K562 (cell line): ENCODE results near the gene MED13L. TPM values are rescaled to one million over a fixed set of nuclear protein-coding genes. Genes with fewer than 3 reads are reported as not detected.
A peak's percentile ranks its signal among the peaks of the same experiment; 100 is the strongest.

Experiments
- ATAC-seq: fragments of 200-7000 bp; cut with Tn5 transposase; 3 replicates; pipeline ENCODE4 v1.9.1; 2020; ENCODE audit warnings: moderate library complexity
- BruUV-seq: library from RNA; stranded (reverse); fragments of 400-500 nt; replicated peaks from 2 replicates; lab custom pipeline; 2021; lab: Mats Ljungman, UMichigan
- CTCF ChIA-PET: fragments of 300-600 bp; formaldehyde crosslinking; extraction: SDS; loops from one replicate; lab custom pipeline; 2021; ENCODE audit warnings: low intra/inter-chr PET ratio; lab: Yijun Ruan, JAX
- POLR2A ChIA-PET: fragments of 300-600, 350-650 bp; sonication (Branson Sonifier 250); formaldehyde crosslinking; extraction: SDS; loops from one replicate; lab custom pipeline; 2021; ENCODE audit warnings: antibody characterized with exemption, inconsistent platforms; lab: Yijun Ruan, JAX
- DNase-seq, 4 experiments: peaks; one replicate each; pipeline versions ENCODE4 v3.0.0 to v3.0.0-alpha.2; 2011 to 2018; ENCODE audit warnings: low spot score in 3 of 4, mixed read lengths in 3 of 4; ENCODE audit errors: extremely low read depth in 1 of 4
- FAIRE-seq: peaks from 2 replicates; lab custom pipeline; 2011; peaks lifted over from hg19 to GRCh38; lab: Jason Lieb, UNC
- H2AFZ ChIP-seq: 2 replicates; pipeline ENCODE4 v1.6.0; 2011; ENCODE audit warnings: low read depth, low read length, control low read depth, inconsistent platforms
- H3K27ac ChIP-seq: fragments of 200-600 bp; 3 replicates; pipeline ENCODE4 v1.8.0; 2011; ENCODE audit warnings: low read depth, mild to moderate bottlenecking, control low read depth, inconsistent platforms, low read length, moderate library complexity, mixed read lengths; ENCODE audit errors: extremely low read depth
- H3K27me3 ChIP-seq, 2 experiments: fragments of 300-600 bp in 1 of 2; 2 replicates in 1 of 2; 3 replicates in 1 of 2; pipeline versions ENCODE4 v1.6.0 to v1.8.0; 2011; ENCODE audit warnings: inconsistent platforms in 2 of 2, low read length in 2 of 2, mild to moderate bottlenecking in 1 of 2, mixed read lengths in 1 of 2, moderate library complexity in 1 of 2; ENCODE audit not compliant: control insufficient read depth in 2 of 2, insufficient read depth in 2 of 2
- H3K36me3 ChIP-seq: fragments of 300-600 bp; 3 replicates; pipeline ENCODE4 v1.8.0; 2011; ENCODE audit warnings: mild to moderate bottlenecking, low read length, inconsistent platforms; ENCODE audit not compliant: control insufficient read depth, insufficient read depth
- H3K4me1 ChIP-seq, 2 experiments: fragments of 200-600 bp in 1 of 2; replicated peaks in 1 of 2; 2 replicates in 1 of 2; 3 replicates in 1 of 2; pipeline versions ENCODE4 v1.5.1 to v1.8.0; 2011; ENCODE audit warnings: inconsistent platforms in 2 of 2, low read length in 2 of 2, mild to moderate bottlenecking in 1 of 2, mixed read lengths in 1 of 2, moderate library complexity in 1 of 2; ENCODE audit not compliant: control insufficient read depth in 2 of 2, insufficient read depth in 2 of 2
- H3K4me2 ChIP-seq: 2 replicates; pipeline ENCODE4 v1.6.1; 2011; ENCODE audit warnings: low read length, control low read depth, inconsistent platforms, mixed read lengths; ENCODE audit not compliant: insufficient read depth
- H3K4me3 ChIP-seq: fragments of 200-600 bp; sonication (generic), shearing (Covaris generic); 2 replicates; pipeline ENCODE4 v1.5.1; 2016; ENCODE audit warnings: control low read depth, inconsistent platforms
- H3K79me2 ChIP-seq: fragments of 200-600 bp; 3 replicates; pipeline ENCODE4 v1.8.0; 2011; ENCODE audit warnings: low read length, inconsistent platforms; ENCODE audit not compliant: control insufficient read depth, insufficient read depth
- H3K9ac ChIP-seq, 2 experiments: 2 replicates each; pipeline versions ENCODE4 v1.6.0 to v1.6.1; 2011; ENCODE audit warnings: low read depth in 2 of 2, low read length in 2 of 2, control low read depth in 1 of 2, inconsistent platforms in 1 of 2, mild to moderate bottlenecking in 1 of 2, mixed read lengths in 1 of 2; ENCODE audit not compliant: insufficient read depth in 1 of 2
- H3K9me1 ChIP-seq: one replicate; pipeline ENCODE4 v1.6.0; 2011; ENCODE audit warnings: inconsistent platforms, mild to moderate bottlenecking, low read length, moderate library complexity; ENCODE audit not compliant: control insufficient read depth, insufficient read depth
- H3K9me3 ChIP-seq: replicated peaks from 2 replicates; pipeline ENCODE4 v1.5.1; 2011; ENCODE audit warnings: low read depth, low read length, inconsistent platforms; ENCODE audit not compliant: control insufficient read depth, insufficient read depth
- H4K20me1 ChIP-seq: replicated peaks from 2 replicates; pipeline ENCODE4 v1.6.1; 2011; ENCODE audit warnings: low read length, inconsistent platforms, mixed read lengths; ENCODE audit not compliant: control insufficient read depth, insufficient read depth
- BACH1 ChIP-seq: fragments of 200-800 bp; sonication (Bioruptor generic); IDR thresholded peaks from 2 replicates; pipeline ENCODE4 v1.6.1; 2016; ENCODE audit warnings: missing genetic modification characterization, missing compliant biosample characterization
- COPS2 ChIP-seq: fragments of 450-650 bp; conservative IDR thresholded peaks from 2 replicates; pipeline ENCODE4 v1.6.1; 2016; ENCODE audit warnings: mild to moderate bottlenecking, moderate library complexity
- DEAF1 ChIP-seq: fragments of 450-650 bp; formaldehyde crosslinking; IDR thresholded peaks from 2 replicates; pipeline ENCODE4 v1.4.0; 2020; ENCODE audit warnings: mild to moderate bottlenecking, moderate library complexity
- KLF16 ChIP-seq: IDR thresholded peaks from 2 replicates; pipeline ENCODE4 v1.6.1; 2016; ENCODE audit warnings: antibody characterized with exemption
- ZKSCAN1 ChIP-seq: fragments of 150-350 bp; IDR thresholded peaks from 2 replicates; pipeline ENCODE4 v1.6.1; 2016; ENCODE audit warnings: low read depth, low read length
- WGBS: fragments of 100-300 bp; shearing (Covaris generic); methylation state at CpG from one replicate; pipeline ENCODE4 v1.1.6; 2016; ENCODE audit warnings: low coverage, mixed read lengths; ENCODE audit not compliant: insufficient coverage; ENCODE audit errors: missing lambda C conversion rate; 5-methylcytosine and 5-hydroxymethylcytosine counted together
- in situ Hi-C: fragments of 300-500 bp; cut with MboI; formaldehyde crosslinking; loops from 4 replicates; pipeline ENCODE4 v1.15.0; 2018; ENCODE audit warnings: inconsistent platforms, mixed read lengths
- intact Hi-C: fragments of 100-400 bp; cut with micrococcal nuclease; formaldehyde crosslinking; loops from 2 replicates; pipeline ENCODE4 v1.14.2; 2022
- polyA plus RNA-seq, 8 experiments: library from polyadenylated mRNA; depleted of rRNA in 4 of 8; stranded (reverse) in 5 of 8; unstranded in 3 of 8; fragments of >200 nt; fragmentation: Nextera tagmentation in 2 of 8; fragmentation: Illumina TruSeq in 1 of 8; extraction: Ambion mirVana in 2 of 8; extraction: Trizol in 1 of 8; gene quantifications; 2 replicates each; pipeline versions ENCODE4 v1.2.1 to v1.2.3, GENCODE V29; 2011 to 2014; ENCODE audit warnings: inconsistent platforms in 1 of 8, missing spikeins in 1 of 8
- total RNA-seq, 7 experiments: library from RNA; depleted of rRNA in 6 of 7; stranded (reverse); fragments of >200 nt in 6 of 7; fragmentation: Illumina TruSeq in 2 of 7; extraction: Trizol in 2 of 7; gene quantifications; 2 replicates each; pipeline versions ENCODE4 v1.2.1 to v1.2.3, GENCODE V29; 2011 to 2021; ENCODE audit warnings: low replicate concordance in 1 of 7

MED13L gene
- total and polyA plus RNA-seq, 9 of the 15 experiments (the other 6 are each of a cell fraction or from before 2014, with no cell fraction given): 13.4 to 90.3 (median 36.9) TPM

- TF ChIP-seq DEAF1 (CRISPR knock-in tag): no peak
- TF ChIP-seq BACH1 (tag): no peak
Measured at GRCh38 chr12:116277467-116278278, at the start of gene MED13L (continued).

- Histone ChIP-seq H3K4me1 (0 out of 5 replicates have a peak, but pooled peaks cover 0 to under 1% of the 10 kb centered on the region in 2 experiments), H3K9me3 (no peaks in the 10 kb centered on the region), H3K4me2 (no peak overlapping the region), H3K27ac (no peak overlapping the region), H3K9me1 (no peaks in the 10 kb centered on the region), H4K20me1 (no peaks in the 10 kb centered on the region), H3K27me3 (no peaks in the 10 kb centered on the region), H3K9ac (no peak overlapping the region), H3K4me3 (no peak overlapping the region), H3K36me3 (no peaks in the 10 kb centered on the region), H3K79me2 (no peaks in the 10 kb centered on the region), H2AFZ (no peak overlapping the region; the same call in 1 of the 2 replicates)
- TF ChIP-seq KLF16 (no peak), COPS2 (no peak), ZKSCAN1 (0 out of 2 replicates have a peak, but pooled peaks have one; percentile 46)
- no TSS peak for BruUV-seq
- in situ Hi-C loops: no loop called here
- DNase-seq (no peak), FAIRE-seq (no peak), ATAC-seq (no peak)
- CTCF ChIA-PET: no interaction called here
- intact Hi-C loops: no loop called here
- 84% methylated on average over 1 of the region's 1 CpG for WGBS
- POLR2A ChIA-PET: no interaction called here
Measured at GRCh38 chr12:116325336-116325664, 47.8 kb upstream of the MED13L start.
